Right renal cortex interstitium (tissue), 3 donors: Measurements from ENCODE around the gene C12orf75. TPM values are rescaled to one million over a fixed set of nuclear protein-coding genes. Genes with fewer than 3 reads are reported as not detected.
"Not testable (repeated sequence)": the region's sequence is repeated elsewhere in the genome, so short reads cannot be mapped to it uniquely, and the experiment has no call there.

ENCODE experiments used
- DNase-seq, 3 donors: peaks; one replicate each; pipeline ENCODE4 v3.0.0-alpha.2; 2013; ENCODE audit warnings: low read depth in 3 of 3, low spot score in 2 of 3
- polyA plus RNA-seq, 3 donors: library from polyadenylated mRNA; unstranded; fragments of 120-200 nt; gene quantifications; one replicate each; pipeline ENCODE4 v1.2.1, GENCODE V29; 2013; ENCODE audit not compliant: insufficient read length in 3 of 3

C12orf75 gene
- polyA plus RNA-seq, 3 donors, result 83.4 to 91.1 (median 88.2) TPM

GRCh38 chr12:105334001-105334400 lies 3.5 kb downstream of the C12orf75 start:
- DNase-seq, result no peak

GRCh38 chr12:105334582-105334981 lies 4.1 kb downstream of the C12orf75 start:
- no peak for DNase-seq

DNA sequence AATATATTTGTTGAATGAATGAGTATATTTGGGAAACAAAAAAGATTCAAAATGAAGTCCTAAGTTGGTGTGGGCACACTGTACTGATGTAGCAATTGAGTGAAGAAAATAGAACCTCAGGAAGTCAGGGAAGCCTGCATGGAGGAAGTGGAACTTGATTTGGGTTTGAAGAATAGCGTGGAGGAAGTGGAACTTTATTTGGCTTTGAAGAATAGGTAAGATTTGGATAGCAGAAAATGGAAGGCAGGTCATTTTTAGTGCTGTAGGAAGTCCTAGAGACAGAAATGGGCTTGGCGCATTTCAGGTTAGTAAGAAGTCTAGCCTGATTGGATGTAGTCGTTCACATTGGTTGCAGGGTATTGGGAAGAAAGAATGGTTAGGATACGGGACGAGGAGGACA lies 5.4 kb downstream of the C12orf75 start:
- DNase-seq, result no peak

DNA sequence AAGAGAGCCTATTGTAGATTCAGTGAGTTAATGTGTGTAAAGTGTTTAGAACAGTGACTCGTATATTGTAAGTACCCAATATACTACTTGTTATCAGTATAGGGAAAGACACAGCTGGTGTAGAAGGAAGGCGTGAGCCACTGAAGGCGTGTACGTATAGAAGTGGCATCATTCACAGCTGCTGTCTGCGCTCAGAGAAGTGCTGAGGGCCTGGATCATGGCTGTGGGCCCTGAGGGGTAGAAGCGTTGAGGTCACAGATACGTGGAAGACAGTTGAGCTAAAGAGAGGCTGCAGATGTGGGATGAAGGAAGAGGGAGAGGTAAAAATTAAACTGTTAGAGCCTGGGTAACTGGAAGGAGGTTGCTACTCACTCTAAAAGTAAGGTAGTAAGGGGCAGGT lies 5.9 kb downstream of the C12orf75 start:
- DNase-seq, result no peak

DNA sequence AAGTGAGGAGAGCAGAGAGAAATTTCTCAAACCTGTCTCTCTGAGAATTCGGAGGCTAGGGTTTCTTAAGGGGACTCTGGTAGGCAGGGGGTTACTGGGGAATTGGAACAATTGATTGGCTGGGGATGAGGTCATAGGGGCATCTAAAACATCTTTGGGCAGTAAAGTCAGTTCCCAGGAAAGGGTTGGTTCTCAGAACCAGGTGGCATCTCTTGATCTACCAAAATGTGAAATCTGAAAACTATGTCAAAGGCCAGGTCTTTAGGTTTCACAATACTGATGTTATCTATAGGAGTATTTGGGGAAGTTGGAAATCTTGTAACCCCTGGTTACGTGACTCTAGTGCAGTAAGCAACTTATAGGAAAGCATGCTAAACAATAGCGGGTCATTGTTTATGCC lies 6.9 kb downstream of the C12orf75 start:
- DNase-seq, result no peak

DNA sequence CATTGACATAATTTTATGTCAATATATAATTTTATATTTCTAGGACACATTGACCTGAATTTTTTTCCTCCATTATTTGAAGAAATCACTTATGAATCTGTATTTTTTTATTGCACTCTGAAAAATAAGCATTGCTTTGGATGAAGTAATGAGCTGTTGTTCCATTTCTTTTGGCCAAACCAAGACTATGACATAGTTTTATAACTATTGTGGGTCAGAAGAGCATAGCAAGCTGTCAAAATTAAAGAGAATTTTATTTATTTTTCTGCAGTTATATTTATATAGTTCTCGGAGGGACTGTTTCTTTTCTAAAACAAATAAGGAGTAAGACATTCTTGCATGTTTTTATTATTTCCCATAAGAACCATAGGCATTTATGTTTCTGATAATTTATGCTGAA lies 8.5 kb downstream of the C12orf75 start:
- no peak for DNase-seq

- no peak for DNase-seq
Observed at GRCh38 chr12:105341010-105341409, 10.5 kb downstream of the C12orf75 start.

DNA sequence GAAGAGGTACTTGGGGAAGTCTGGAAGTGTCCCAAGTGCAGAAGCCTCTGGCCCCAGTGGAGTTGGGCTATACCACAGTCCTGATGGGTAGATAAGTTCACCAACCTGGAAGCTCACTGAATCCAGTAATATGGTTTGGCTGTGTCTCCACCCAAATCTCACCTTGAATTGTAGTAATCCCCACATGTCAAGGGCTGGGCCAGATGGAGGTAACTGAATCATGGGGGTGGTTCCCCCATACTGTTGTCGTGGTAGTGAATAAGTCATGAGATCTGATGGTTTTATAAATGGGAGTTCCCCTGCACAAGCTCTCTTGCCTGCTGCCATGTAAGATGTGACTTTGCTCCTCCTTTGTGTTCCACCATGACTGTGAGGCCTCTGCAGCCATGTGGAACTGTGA lies 11.1 kb downstream of the C12orf75 start:
- DNase-seq, result not testable (repeated sequence)

DNA sequence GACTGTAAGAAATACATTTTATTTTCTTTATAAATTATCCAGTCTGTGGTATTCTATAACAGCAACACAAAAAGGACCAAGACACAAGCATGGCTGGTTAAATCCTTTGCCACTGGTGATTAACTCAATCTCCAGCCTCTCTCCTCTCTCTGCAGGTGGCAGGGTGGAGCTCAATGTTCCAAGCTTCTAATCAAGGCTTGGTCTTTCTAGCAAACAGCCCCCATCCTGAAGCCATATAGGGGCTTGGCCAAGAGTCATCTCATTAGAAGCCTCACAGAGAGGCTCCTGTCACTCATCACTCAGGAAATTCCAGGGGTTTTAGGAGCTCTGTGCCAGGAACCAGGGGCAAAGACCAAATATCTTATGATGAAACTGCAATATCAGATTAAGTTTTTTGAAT lies 12.0 kb downstream of the C12orf75 start:
- DNase-seq, result no peak

- DNase-seq, result no peak
Observed at GRCh38 chr12:105343836-105344235, 13.3 kb downstream of the C12orf75 start.

- DNase-seq, result no peak
Observed at GRCh38 chr12:105347499-105347898, 17.0 kb downstream of the C12orf75 start.

GRCh38 chr12:105348142-105348541 lies 17.7 kb downstream of the C12orf75 start:
- DNase-seq, result no peak

- no peak for DNase-seq
Observed at GRCh38 chr12:105348561-105348960, 18.1 kb downstream of the C12orf75 start.

GRCh38 chr12:105349138-105349537 lies 18.6 kb downstream of the C12orf75 start:
- DNase-seq, result no peak

DNA sequence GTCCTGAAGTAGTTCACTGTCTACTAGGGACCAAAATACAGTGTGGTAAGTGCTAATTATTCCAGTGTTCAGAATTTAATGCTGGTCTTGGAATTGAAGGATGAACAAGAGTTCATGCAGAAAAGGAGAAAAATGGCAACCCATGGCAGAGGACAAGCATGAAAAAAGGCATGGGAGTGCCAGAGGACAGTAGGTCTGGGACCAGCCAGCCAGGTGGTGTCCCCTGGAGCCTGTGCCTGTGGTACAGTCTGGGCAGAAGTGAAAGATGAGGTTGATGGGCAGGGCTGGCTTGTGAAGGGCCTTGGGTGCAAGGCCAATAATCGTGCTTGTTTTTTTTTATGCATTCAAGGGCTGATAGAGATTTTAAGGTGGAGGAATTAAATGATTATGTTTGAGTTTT lies 21.0 kb downstream of the C12orf75 start:
- no peak for DNase-seq

GRCh38 chr12:105352052-105352451 lies 21.6 kb downstream of the C12orf75 start:
- no peak for DNase-seq

GRCh38 chr12:105352940-105353635 lies 22.6 kb downstream of the C12orf75 start:
- DNase-seq, result no peak

DNA sequence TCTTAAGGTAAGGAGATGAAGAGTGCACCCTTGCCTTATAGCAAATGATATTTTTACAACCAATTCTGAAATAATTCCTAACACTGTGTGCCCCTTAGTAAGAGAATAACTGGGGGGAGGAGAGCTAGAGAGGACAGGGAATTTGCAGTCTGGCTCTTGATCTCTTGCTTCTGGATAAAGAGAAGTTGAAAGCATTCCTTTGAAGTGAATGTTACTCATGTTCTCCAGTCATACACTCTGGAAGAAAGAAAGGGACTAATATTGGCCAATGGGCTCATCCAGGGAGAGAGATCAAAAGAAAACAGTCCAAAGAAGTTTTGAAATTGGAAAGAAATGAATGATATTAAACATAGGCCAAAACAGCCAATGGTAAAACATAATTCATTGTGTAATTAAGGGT lies 25.3 kb downstream of the C12orf75 start:
- no peak for DNase-seq

DNA sequence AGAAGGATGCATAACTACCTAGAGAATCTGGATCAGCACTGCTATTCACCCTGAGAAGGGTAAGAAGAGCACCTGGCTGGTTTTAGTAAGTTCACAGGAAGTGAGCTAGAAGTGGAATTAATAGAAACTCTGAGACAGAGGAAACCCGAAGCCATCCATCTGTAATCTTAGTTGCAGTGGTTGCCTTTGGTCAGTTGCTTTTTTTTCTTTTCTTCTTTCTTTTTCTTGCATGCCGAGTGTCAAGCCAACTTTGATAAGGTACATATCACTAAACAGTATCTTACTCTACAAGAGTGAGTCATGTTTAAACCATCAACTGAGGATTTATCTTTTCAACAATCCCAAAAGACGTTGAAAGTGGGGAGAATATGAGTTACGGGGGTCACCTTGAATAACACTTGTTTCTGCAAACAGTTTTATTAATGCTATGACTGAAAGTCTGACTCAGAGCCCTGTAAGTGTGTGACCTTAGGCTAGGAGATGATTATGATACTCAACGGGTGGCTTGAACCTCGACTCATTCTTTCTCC lies 26.7 kb downstream of the C12orf75 start:
- no peak for DNase-seq

DNA sequence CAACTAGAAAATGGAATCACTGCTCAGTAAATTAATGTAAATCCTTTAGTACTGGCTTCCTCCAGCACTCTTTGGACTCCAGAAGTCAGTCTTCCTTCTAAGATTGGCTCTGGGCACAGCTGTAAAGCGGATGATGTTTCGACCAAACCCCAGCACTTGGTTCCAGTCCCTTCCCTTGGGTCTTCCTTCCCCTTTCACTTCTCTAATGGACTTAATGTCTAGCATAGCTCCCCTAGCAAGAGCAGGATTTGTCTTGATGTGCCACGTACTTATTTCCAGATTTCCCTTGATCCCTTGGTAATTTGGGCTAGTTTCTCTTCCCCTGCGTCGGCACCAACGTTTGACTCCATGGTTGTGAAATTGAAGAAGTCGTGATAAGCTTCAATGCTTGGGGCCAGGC lies 28.3 kb downstream of the C12orf75 start:
- no peak for DNase-seq

DNA sequence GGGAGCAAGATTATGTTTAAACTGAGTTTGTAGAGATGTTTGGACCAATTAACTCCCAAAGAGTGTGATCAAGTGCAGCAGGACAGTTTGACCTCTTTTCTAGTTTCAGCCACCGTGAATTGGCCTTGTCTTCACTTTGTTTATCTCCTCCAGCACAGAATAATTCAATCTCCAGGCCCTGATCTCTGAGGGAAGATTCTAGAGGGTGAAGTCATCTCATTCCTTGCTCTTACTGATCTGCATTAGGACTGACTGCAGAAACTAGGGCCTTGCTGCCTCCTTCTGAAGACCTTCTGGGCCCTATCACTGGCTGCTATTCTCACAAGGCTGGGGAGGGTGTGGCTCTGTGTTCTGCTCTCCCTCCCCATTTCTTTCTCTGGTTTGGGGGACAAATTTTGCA lies 29.4 kb downstream of the C12orf75 start:
- no peak for DNase-seq

DNA sequence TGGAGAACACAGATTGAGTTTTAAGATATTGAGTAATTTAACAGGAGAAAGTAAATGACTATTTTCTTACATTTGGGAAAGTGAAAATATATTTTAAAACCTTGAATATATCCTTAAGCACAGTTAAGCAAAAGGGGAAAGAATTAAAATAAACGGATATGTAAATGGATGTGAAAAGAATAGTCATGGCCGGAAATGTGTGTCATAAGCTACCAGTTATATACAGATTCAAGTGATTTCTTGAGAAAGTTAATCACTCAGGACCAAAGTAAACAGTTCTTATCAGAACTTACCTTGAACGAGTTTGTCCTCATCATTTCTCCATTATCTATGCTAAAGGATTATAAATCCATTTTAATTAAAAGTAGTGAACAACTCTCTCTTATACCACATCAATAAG lies 33.4 kb downstream of the C12orf75 start:
- no peak for DNase-seq

DNA sequence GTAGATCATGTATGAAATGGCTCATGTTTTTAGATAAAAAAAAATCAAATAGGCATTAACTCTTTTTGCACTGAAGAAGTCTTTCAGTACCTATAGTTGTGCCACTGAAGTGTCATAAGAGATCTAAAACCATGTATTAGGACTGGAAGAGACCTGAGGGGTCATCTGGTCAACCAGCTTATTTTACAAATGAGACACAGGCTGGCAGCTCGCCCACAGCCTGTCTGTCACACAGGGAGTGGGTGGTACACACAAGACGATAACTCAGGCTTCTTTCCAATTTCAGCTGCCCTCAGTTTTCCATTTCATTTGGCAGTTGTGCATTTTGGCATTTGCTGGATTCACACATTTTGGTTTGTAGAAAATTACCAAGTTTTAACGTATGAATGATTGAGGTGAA lies 34.7 kb downstream of the C12orf75 start:
- no peak for DNase-seq
